Measurements from ENCODE around the gene LRP2.
"Not testable (repeated sequence)": the region's sequence is repeated elsewhere in the genome, so short reads cannot be mapped to it uniquely, and the experiment has no call there.

LRP2 gene

GRCh38 chr2:169329688-169330554 lies 32.4 kb downstream of the LRP2 start:
- Histone ChIP-seq H3K4me1 (ENCODE audit: insufficient read depth, low read length, poor library complexity, severe bottlenecking) (no peaks in the 10 kb centered on the region), H3K4me2 (ENCODE audit: low read depth, low read length, poor library complexity, severe bottlenecking) (no peak overlapping the region), H3K36me3 (ENCODE audit: insufficient read depth, low read length) (no peaks in the 10 kb centered on the region), H3K79me2 (ENCODE audit: insufficient read depth, low read length) (no peaks in the 10 kb centered on the region), H3F3A (ENCODE audit: low read depth) (no peaks in the 10 kb centered on the region), H2AFZ (ENCODE audit: low read length) (no peak overlapping the region), H3K9ac (ENCODE audit: low read depth, low read length, poor library complexity, severe bottlenecking) (no peak overlapping the region), H3K27me3 (ENCODE audit: insufficient read depth, low read length, poor library complexity, severe bottlenecking) (peaks cover under 1% of the 10 kb centered on the region), H3K9me2 (replicated peaks; ENCODE audit: low read depth, low read length) (no peaks in the 10 kb centered on the region), H3K9me3 (ENCODE audit: insufficient read depth, low read depth, low read length) (no peaks in the 10 kb centered on the region), H4K20me1 (ENCODE audit: insufficient read depth, low read length, poor library complexity, severe bottlenecking) (no peaks in the 10 kb centered on the region), H3K4me3 (ENCODE audit: low read length, poor library complexity, severe bottlenecking) (no peak overlapping the region)
- no peak for TF ChIP-seq EZH2phosphoT487 (IDR thresholded peaks at IDR 0.05; ENCODE audit: borderline replicate concordance)
- no peak for TF ChIP-seq CTCF (conservative IDR thresholded peaks at IDR 0.05; ENCODE audit: low read length)

GRCh38 chr2:169328785-169329184 lies 33.5 kb downstream of the LRP2 start:
- no peak overlapping the region for H3K9ac ChIP-seq (ENCODE audit: low read depth, low read length, poor library complexity, severe bottlenecking)
- no peak overlapping the region for H3K4me2 ChIP-seq (ENCODE audit: low read depth, low read length, poor library complexity, severe bottlenecking)
- no peaks in the 10 kb centered on the region for H3K36me3 ChIP-seq (ENCODE audit: insufficient read depth, low read length)
- H2AFZ ChIP-seq (ENCODE audit: low read length) = no peak overlapping the region
- no peak overlapping the region for H3K4me3 ChIP-seq (ENCODE audit: low read length, poor library complexity, severe bottlenecking)
- no peaks in the 10 kb centered on the region for H3K9me3 ChIP-seq (ENCODE audit: insufficient read depth, low read depth, low read length)
- TF ChIP-seq EZH2phosphoT487 (IDR thresholded peaks at IDR 0.05; ENCODE audit: borderline replicate concordance) = no peak
- TF ChIP-seq CTCF (conservative IDR thresholded peaks at IDR 0.05; ENCODE audit: low read length) = no peak
- no peaks in the 10 kb centered on the region for H3F3A ChIP-seq (ENCODE audit: low read depth)
- H3K9me2 ChIP-seq (replicated peaks; ENCODE audit: low read depth, low read length) = no peaks in the 10 kb centered on the region
- no peaks in the 10 kb centered on the region for H4K20me1 ChIP-seq (ENCODE audit: insufficient read depth, low read length, poor library complexity, severe bottlenecking)
- H3K79me2 ChIP-seq (ENCODE audit: insufficient read depth, low read length) = no peaks in the 10 kb centered on the region
- H3K27me3 ChIP-seq (ENCODE audit: insufficient read depth, low read length, poor library complexity, severe bottlenecking) = peaks cover 4% of the 10 kb centered on the region
- no peaks in the 10 kb centered on the region for H3K4me1 ChIP-seq (ENCODE audit: insufficient read depth, low read length, poor library complexity, severe bottlenecking)

GRCh38 chr2:169327837-169328236 lies 34.5 kb downstream of the LRP2 start:
- not testable (repeated sequence) for H3K9me3 ChIP-seq (ENCODE audit: insufficient read depth, low read depth, low read length); H3F3A ChIP-seq (ENCODE audit: low read depth); H3K4me2 ChIP-seq (ENCODE audit: low read depth, low read length, poor library complexity, severe bottlenecking)

GRCh38 chr2:169325886-169326285 lies 36.4 kb downstream of the LRP2 start:
- not testable (repeated sequence) for H3K9ac ChIP-seq (ENCODE audit: low read depth, low read length, poor library complexity, severe bottlenecking); H3K9me2 ChIP-seq (replicated peaks; ENCODE audit: low read depth, low read length); H3K9me3 ChIP-seq (ENCODE audit: insufficient read depth, low read depth, low read length); H4K20me1 ChIP-seq (ENCODE audit: insufficient read depth, low read length, poor library complexity, severe bottlenecking); H3K36me3 ChIP-seq (ENCODE audit: insufficient read depth, low read length); H3K27me3 ChIP-seq (ENCODE audit: insufficient read depth, low read length, poor library complexity, severe bottlenecking); H2AFZ ChIP-seq (ENCODE audit: low read length); H3K4me1 ChIP-seq (ENCODE audit: insufficient read depth, low read length, poor library complexity, severe bottlenecking); H3K4me3 ChIP-seq (ENCODE audit: low read length, poor library complexity, severe bottlenecking); H3K4me2 ChIP-seq (ENCODE audit: low read depth, low read length, poor library complexity, severe bottlenecking); H3F3A ChIP-seq (ENCODE audit: low read depth); H3K79me2 ChIP-seq (ENCODE audit: insufficient read depth, low read length)

More at GRCh38 chr2:169327837-169328236, 34.5 kb downstream of the LRP2 start:
- H3K9me2 ChIP-seq (replicated peaks; ENCODE audit: low read depth, low read length); H3K36me3 ChIP-seq (ENCODE audit: insufficient read depth, low read length); H3K4me3 ChIP-seq (ENCODE audit: low read length, poor library complexity, severe bottlenecking); H3K79me2 ChIP-seq (ENCODE audit: insufficient read depth, low read length); H3K9ac ChIP-seq (ENCODE audit: low read depth, low read length, poor library complexity, severe bottlenecking); H2AFZ ChIP-seq (ENCODE audit: low read length); H4K20me1 ChIP-seq (ENCODE audit: insufficient read depth, low read length, poor library complexity, severe bottlenecking); H3K4me1 ChIP-seq (ENCODE audit: insufficient read depth, low read length, poor library complexity, severe bottlenecking); H3K27me3 ChIP-seq (ENCODE audit: insufficient read depth, low read length, poor library complexity, severe bottlenecking): not testable (repeated sequence)

Measured in Loucy (cell line).